GM12891 (cell line): ENCODE measurements around the gene PCDHGA1.

Source experiments
- PAX5 ChIP-seq: IDR thresholded peaks from 2 replicates; pipeline ENCODE4 v1.6.1; 2011; ENCODE audit warnings: low read length, moderate library complexity, mild to moderate bottlenecking; ENCODE audit not compliant: insufficient read depth, severe bottlenecking
- POLR2A ChIP-seq: IDR thresholded peaks from 2 replicates; pipeline ENCODE4 v1.6.1; 2011; ENCODE audit warnings: low read depth, low read length, control low read depth
- POLR2AphosphoS5 ChIP-seq: IDR thresholded peaks from 2 replicates; pipeline ENCODE4 v1.6.1; 2011; ENCODE audit warnings: low read depth, low read length, control low read depth
- SPI1 ChIP-seq: IDR thresholded peaks from 2 replicates; pipeline ENCODE4 v1.6.1; 2011; ENCODE audit warnings: low read depth, low read length, control low read depth
- TAF1 ChIP-seq: IDR thresholded peaks from 2 replicates; pipeline ENCODE4 v1.6.1; 2011; ENCODE audit warnings: low read depth, low read length, control low read depth

DNA sequence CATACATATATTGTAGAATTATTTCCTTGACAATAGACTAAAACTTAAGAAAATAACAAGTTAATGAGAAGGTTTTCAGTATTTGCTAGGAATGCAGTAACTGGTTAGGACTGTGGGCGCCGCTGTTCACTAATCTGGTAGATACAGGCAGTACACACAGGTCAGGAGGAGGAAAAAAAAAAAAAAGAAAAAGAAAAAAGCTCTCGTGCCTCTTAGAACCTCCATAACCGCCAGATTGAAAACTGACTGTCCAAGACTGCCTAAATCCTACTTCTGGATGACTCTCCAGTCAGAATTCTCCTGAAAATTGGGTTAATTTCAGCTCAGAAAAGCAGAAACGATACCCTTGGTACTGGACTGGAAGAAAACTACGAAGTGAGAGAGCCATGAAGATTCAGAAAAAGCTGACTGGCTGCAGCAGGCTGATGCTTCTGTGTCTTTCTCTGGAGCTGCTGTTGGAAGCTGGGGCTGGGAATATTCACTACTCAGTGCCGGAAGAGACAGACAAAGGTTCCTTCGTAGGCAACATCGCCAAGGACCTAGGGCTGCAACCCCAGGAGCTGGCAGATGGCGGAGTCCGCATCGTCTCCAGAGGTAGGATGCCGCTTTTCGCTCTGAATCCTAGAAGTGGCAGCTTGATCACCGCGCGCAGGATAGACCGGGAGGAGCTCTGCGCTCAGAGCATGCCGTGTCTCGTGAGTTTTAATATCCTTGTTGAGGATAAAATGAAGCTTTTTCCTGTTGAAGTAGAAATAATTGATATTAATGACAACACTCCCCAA, at the start of gene PCDHGA1:
- TF ChIP-seq TAF1: no peak
- TF ChIP-seq POLR2A: no peak
- no peak for TF ChIP-seq POLR2AphosphoS5
- no peak for TF ChIP-seq SPI1
- no peak for TF ChIP-seq PAX5
